HepG2 (cell line): ENCODE results near the gene FGF21. TPM values are rescaled to one million over a fixed set of nuclear protein-coding genes. Genes with fewer than 3 reads are reported as not detected.

Experiments
- ARHGAP35 ChIP-seq: sonication (generic); formaldehyde crosslinking; IDR thresholded peaks from 2 replicates; pipeline ENCODE4 v1.9.0; 2022; ENCODE audit warnings: mild to moderate bottlenecking, inconsistent platforms, moderate library complexity, missing genetic modification reagents, borderline replicate concordance
- GATA4 ChIP-seq: sonication (generic); IDR thresholded peaks from 2 replicates; pipeline ENCODE4 v1.6.1; 2016; ENCODE audit warnings: antibody characterized with exemption, low read depth, borderline replicate concordance
- HMGA1 ChIP-seq: sonication (generic); formaldehyde crosslinking; conservative IDR thresholded peaks from 2 replicates; pipeline ENCODE4 v1.4.0; 2020; ENCODE audit warnings: missing genetic modification reagents
- JUNB ChIP-seq: sonication (generic); formaldehyde crosslinking; IDR thresholded peaks from 2 replicates; pipeline ENCODE4 v1.8.0; 2022; ENCODE audit warnings: missing genetic modification reagents, mild to moderate bottlenecking, borderline replicate concordance
- KMT2B ChIP-seq: IDR thresholded peaks from 2 replicates; pipeline ENCODE4 v1.6.1; 2016; ENCODE audit warnings: missing genetic modification reagents, missing compliant biosample characterization
- MATR3 ChIP-seq: sonication (generic); formaldehyde crosslinking; IDR thresholded peaks from 2 replicates; pipeline ENCODE4 v1.4.0; 2020; ENCODE audit warnings: missing genetic modification reagents
- NKX3-1 ChIP-seq: sonication (generic); formaldehyde crosslinking; IDR thresholded peaks from 2 replicates; pipeline ENCODE4 v1.5.0; 2020; ENCODE audit warnings: missing genetic modification reagents
- RAD51 ChIP-seq: fragments of 450-650 bp; IDR thresholded peaks from 2 replicates; pipeline ENCODE4 v1.6.1; 2016; ENCODE audit warnings: borderline replicate concordance
- SALL1 ChIP-seq: sonication (generic); formaldehyde crosslinking; IDR thresholded peaks from 2 replicates; pipeline ENCODE4 v1.8.0; 2022; ENCODE audit warnings: mild to moderate bottlenecking, missing genetic modification reagents
- ZBTB21 ChIP-seq: sonication (generic); formaldehyde crosslinking; IDR thresholded peaks from 2 replicates; pipeline ENCODE4 v1.4.0; 2020; ENCODE audit warnings: missing genetic modification reagents
- ZKSCAN1 ChIP-seq: fragments of 150-350 bp; IDR thresholded peaks from 2 replicates; pipeline ENCODE4 v1.6.1; 2014; ENCODE audit warnings: low read length
- ZNF256 ChIP-seq: sonication (generic); formaldehyde crosslinking; conservative IDR thresholded peaks from 2 replicates; pipeline ENCODE4 v1.4.0; 2020; ENCODE audit warnings: missing genetic modification reagents
- ZNF34 ChIP-seq: sonication (generic); formaldehyde crosslinking; IDR thresholded peaks from 2 replicates; pipeline ENCODE4 v1.4.0; 2020; ENCODE audit warnings: mild to moderate bottlenecking, missing genetic modification reagents, borderline replicate concordance
- ZNF451 ChIP-seq: sonication (generic); formaldehyde crosslinking; IDR thresholded peaks from 2 replicates; pipeline ENCODE4 v1.5.0; 2020; ENCODE audit warnings: mild to moderate bottlenecking, missing genetic modification reagents
- ZNF879 ChIP-seq: sonication (generic); formaldehyde crosslinking; IDR thresholded peaks from 2 replicates; pipeline ENCODE4 v1.8.1; 2023; ENCODE audit warnings: missing genetic modification reagents
- ZNF891 ChIP-seq: sonication (generic); formaldehyde crosslinking; IDR thresholded peaks from 2 replicates; pipeline ENCODE4 v1.5.0; 2020; ENCODE audit warnings: mild to moderate bottlenecking, missing genetic modification reagents
- ZSCAN20 ChIP-seq: sonication (generic); formaldehyde crosslinking; IDR thresholded peaks from 2 replicates; pipeline ENCODE4 v1.4.0; 2020; ENCODE audit warnings: missing genetic modification reagents, mild to moderate bottlenecking, borderline replicate concordance
- polyA plus RNA-seq, 8 experiments: library from polyadenylated mRNA; depleted of rRNA in 3 of 8; stranded (reverse) in 7 of 8; unstranded in 1 of 8; fragments of >200 nt; fragmentation: Illumina TruSeq in 4 of 8; extraction: Trizol in 4 of 8; gene quantifications; 2 replicates each; pipeline versions ENCODE4 v1.2.1 to v1.2.3, GENCODE V29; 2011 to 2016; ENCODE audit warnings: low read depth in 4 of 8, missing spikeins in 1 of 8, mixed read lengths in 1 of 8; ENCODE audit not compliant: insufficient read depth in 1 of 8
- total RNA-seq, 5 experiments: library from RNA; depleted of rRNA; stranded (reverse); fragments of >200 nt; fragmentation: Illumina TruSeq; extraction: Trizol; gene quantifications; 2 replicates each; pipeline ENCODE4 v1.2.3, GENCODE V29; 2016; ENCODE audit warnings: low read depth in 1 of 5
- TF ChIP-seq, protein P1 (sequence below): sonication (generic); formaldehyde crosslinking; IDR thresholded peaks from 2 replicates; pipeline ENCODE4 v1.4.0; 2020; ENCODE audit warnings: missing genetic modification reagents, mild to moderate bottlenecking, borderline replicate concordance
- TF ChIP-seq, protein P2 (sequence below): IDR thresholded peaks from 2 replicates; pipeline ENCODE4 v1.6.1; 2016
- TF ChIP-seq, protein P3 (sequence below): IDR thresholded peaks from 2 replicates; pipeline ENCODE4 v1.6.1; 2016; ENCODE audit warnings: low read depth
- TF ChIP-seq, protein P4 (sequence below): sonication (generic); IDR thresholded peaks from 2 replicates; pipeline ENCODE4 v1.6.1; 2016; ENCODE audit warnings: low read depth, borderline replicate concordance
- TF ChIP-seq, protein P5 (sequence below): sonication (generic); formaldehyde crosslinking; IDR thresholded peaks from 2 replicates; pipeline ENCODE4 v1.4.0; 2020; ENCODE audit warnings: missing genetic modification reagents
- TF ChIP-seq, protein P6 (sequence below): sonication (generic); formaldehyde crosslinking; IDR thresholded peaks from 2 replicates; pipeline ENCODE4 v1.8.0; 2022; ENCODE audit warnings: missing genetic modification reagents, low read depth, mild to moderate bottlenecking, borderline replicate concordance

Gene FGF21
- total and polyA plus RNA-seq, 2 of the 13 experiments (the other 11 are each of a cell fraction or from before 2014, with no cell fraction given) = 0.17 TPM; not detected in 1

DNA sequence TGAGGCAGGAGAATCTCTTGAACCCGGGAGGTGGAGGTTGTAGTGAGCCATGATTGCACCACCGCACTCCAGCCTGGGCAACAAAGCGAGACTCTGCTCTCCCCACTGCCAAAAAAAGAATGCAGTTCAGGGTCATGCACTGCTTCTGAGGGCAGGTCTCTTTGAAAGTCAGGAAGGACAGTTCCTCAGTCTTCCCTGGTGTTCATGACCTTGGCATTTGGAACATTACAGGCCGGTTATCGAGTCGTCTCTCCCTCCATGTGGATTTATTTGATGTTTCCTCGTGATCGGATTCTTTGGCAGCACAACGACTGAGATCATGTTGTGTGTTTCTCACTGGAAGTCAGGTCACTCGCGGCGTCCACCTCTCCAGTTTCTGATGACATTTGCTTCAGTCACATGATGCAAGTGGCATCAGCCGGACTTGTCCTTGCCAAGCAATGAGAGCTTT is 17.2 kb downstream of the FGF21 start (continued):
- TF ChIP-seq, protein P1, sequence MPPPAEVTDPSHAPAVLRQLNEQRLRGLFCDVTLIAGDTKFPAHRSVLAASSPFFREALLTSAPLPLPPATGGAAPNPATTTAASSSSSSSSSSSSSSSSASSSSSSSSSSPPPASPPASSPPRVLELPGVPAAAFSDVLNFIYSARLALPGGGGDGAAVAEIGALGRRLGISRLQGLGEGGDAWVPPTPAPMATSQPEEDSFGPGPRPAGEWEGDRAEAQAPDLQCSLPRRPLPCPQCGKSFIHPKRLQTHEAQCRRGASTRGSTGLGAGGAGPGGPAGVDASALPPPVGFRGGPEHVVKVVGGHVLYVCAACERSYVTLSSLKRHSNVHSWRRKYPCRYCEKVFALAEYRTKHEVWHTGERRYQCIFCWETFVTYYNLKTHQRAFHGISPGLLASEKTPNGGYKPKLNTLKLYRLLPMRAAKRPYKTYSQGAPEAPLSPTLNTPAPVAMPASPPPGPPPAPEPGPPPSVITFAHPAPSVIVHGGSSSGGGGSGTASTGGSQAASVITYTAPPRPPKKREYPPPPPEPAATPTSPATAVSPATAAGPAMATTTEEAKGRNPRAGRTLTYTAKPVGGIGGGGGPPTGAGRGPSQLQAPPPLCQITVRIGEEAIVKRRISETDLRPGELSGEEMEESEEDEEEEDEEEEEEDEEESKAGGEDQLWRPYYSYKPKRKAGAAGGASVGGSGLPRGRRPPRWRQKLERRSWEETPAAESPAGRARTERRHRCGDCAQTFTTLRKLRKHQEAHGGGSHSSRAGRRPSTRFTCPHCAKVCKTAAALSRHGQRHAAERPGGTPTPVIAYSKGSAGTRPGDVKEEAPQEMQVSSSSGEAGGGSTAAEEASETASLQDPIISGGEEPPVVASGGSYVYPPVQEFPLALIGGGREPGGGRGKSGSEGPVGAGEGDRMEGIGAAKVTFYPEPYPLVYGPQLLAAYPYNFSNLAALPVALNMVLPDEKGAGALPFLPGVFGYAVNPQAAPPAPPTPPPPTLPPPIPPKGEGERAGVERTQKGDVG (CRISPR knock-in tag) = no peak
- TF ChIP-seq ZNF879 (CRISPR knock-in tag) = no peak
- no peak for TF ChIP-seq ZNF256 (CRISPR knock-in tag)
- TF ChIP-seq, protein P2, sequence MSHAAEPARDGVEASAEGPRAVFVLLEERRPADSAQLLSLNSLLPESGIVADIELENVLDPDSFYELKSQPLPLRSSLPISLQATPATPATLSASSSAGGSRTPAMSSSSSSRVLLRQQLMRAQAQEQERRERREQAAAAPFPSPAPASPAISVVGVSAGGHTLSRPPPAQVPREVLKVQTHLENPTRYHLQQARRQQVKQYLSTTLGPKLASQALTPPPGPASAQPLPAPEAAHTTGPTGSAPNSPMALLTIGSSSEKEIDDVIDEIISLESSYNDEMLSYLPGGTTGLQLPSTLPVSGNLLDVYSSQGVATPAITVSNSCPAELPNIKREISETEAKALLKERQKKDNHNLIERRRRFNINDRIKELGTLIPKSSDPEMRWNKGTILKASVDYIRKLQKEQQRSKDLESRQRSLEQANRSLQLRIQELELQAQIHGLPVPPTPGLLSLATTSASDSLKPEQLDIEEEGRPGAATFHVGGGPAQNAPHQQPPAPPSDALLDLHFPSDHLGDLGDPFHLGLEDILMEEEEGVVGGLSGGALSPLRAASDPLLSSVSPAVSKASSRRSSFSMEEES (CRISPR knock-in tag) = peak; percentile 97
- TF ChIP-seq, protein P3, sequence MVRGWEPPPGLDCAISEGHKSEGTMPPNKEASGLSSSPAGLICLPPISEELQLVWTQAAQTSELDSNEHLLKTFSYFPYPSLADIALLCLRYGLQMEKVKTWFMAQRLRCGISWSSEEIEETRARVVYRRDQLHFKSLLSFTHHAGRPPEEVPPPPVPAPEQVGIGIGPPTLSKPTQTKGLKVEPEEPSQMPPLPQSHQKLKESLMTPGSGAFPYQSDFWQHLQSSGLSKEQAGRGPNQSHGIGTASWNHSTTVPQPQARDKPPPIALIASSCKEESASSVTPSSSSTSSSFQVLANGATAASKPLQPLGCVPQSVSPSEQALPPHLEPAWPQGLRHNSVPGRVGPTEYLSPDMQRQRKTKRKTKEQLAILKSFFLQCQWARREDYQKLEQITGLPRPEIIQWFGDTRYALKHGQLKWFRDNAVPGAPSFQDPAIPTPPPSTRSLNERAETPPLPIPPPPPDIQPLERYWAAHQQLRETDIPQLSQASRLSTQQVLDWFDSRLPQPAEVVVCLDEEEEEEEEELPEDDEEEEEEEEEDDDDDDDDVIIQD (CRISPR knock-in tag) = no peak
- TF ChIP-seq, protein P4, sequence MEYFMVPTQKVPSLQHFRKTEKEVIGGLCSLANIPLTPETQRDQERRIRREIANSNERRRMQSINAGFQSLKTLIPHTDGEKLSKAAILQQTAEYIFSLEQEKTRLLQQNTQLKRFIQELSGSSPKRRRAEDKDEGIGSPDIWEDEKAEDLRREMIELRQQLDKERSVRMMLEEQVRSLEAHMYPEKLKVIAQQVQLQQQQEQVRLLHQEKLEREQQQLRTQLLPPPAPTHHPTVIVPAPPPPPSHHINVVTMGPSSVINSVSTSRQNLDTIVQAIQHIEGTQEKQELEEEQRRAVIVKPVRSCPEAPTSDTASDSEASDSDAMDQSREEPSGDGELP = no peak
- no peak for TF ChIP-seq GATA4
- no peak for TF ChIP-seq KMT2B (CRISPR knock-in tag)
- no peak for TF ChIP-seq HMGA1
- TF ChIP-seq, protein P5, sequence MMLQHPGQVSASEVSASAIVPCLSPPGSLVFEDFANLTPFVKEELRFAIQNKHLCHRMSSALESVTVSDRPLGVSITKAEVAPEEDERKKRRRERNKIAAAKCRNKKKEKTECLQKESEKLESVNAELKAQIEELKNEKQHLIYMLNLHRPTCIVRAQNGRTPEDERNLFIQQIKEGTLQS = no peak
- no peak for TF ChIP-seq ZNF34 (CRISPR knock-in tag)
- TF ChIP-seq RAD51 = peak; percentile 62; the same call in 1 of the 2 replicates
- TF ChIP-seq ARHGAP35 (CRISPR knock-in tag) = no peak
- no peak for TF ChIP-seq JUNB (CRISPR knock-in tag)
- no peak for TF ChIP-seq ZNF451 (CRISPR knock-in tag)
- no peak for TF ChIP-seq ZNF891
- peak; percentile 63 for TF ChIP-seq SALL1 (CRISPR knock-in tag)
- TF ChIP-seq ZKSCAN1 = no peak
- TF ChIP-seq, protein P6, sequence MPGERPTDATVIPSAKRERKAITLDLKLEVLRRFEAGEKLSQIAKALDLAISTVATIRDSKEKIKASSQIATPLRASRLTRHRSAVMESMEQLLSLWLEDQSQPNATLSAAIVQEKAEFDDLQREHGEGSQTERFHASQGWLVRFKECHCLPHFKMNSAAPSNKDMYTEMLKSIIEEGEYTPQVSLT (CRISPR knock-in tag) = no peak
- no peak for TF ChIP-seq ZSCAN20 (CRISPR knock-in tag)
- 0 out of 2 replicates have a peak, but pooled peaks have one; percentile 18 for TF ChIP-seq ZBTB21 (CRISPR knock-in tag)
- TF ChIP-seq MATR3 (CRISPR knock-in tag) = no peak
- TF ChIP-seq NKX3-1 (CRISPR knock-in tag) = no peak
